ENCODE measurements around the gene ADAMTSL3.
"Not testable (repeated sequence)": the region's sequence is repeated elsewhere in the genome, so short reads cannot be mapped to it uniquely, and the experiment has no call there.

GRCh38 chr15:84080778-84081084 lies 426.8 kb downstream of the ADAMTSL3 start:
- TF ChIP-seq POLR2A (IDR thresholded peaks at IDR 0.05; ENCODE audit: low read length); GATA1 (IDR thresholded peaks at IDR 0.05; ENCODE audit: low read depth, low read length): not testable (repeated sequence)

All from erythroblast (primary cell).